DND-41 (cell line): ENCODE data around the gene GCN1.

ENCODE experiments used
- EZH2 ChIP-seq: IDR thresholded peaks from 3 replicates; pipeline ENCODE4 v1.6.1; 2012; ENCODE audit warnings: borderline replicate concordance, low read depth, mild to moderate bottlenecking, moderate library complexity, low read length, inconsistent platforms; ENCODE audit not compliant: severe bottlenecking
- TF ChIP-seq, protein P1 (sequence below): IDR thresholded peaks from 2 replicates; pipeline ENCODE4 v1.5.1; 2012; ENCODE audit warnings: borderline replicate concordance, low read length, moderate library complexity, mild to moderate bottlenecking; ENCODE audit not compliant: poor library complexity, severe bottlenecking; ENCODE audit errors: extremely low read depth

DNA sequence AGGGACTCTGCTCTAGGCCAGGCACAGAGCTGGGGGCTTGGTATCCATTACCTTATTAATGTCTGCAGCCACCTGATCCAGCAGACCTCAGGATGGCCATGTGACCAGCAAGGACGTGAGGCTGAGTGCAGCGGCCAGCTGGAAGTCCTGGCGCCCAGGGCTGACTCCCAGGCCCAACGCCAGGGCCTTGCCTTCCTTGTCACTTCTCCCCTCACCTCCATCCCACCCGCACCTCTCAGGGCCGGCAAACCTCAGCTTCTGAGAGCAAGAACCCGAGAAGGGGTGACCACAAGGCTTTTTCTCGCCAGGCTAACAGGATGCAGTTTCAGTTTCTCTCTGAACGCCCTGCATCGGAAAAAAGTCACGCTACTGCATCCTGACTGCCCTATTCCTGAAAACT is 93.3 kb downstream of the GCN1 start:
- TF ChIP-seq, protein P1, sequence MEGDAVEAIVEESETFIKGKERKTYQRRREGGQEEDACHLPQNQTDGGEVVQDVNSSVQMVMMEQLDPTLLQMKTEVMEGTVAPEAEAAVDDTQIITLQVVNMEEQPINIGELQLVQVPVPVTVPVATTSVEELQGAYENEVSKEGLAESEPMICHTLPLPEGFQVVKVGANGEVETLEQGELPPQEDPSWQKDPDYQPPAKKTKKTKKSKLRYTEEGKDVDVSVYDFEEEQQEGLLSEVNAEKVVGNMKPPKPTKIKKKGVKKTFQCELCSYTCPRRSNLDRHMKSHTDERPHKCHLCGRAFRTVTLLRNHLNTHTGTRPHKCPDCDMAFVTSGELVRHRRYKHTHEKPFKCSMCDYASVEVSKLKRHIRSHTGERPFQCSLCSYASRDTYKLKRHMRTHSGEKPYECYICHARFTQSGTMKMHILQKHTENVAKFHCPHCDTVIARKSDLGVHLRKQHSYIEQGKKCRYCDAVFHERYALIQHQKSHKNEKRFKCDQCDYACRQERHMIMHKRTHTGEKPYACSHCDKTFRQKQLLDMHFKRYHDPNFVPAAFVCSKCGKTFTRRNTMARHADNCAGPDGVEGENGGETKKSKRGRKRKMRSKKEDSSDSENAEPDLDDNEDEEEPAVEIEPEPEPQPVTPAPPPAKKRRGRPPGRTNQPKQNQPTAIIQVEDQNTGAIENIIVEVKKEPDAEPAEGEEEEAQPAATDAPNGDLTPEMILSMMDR: no peak
- TF ChIP-seq EZH2: no peak
